Neuron (in vitro differentiated cells): ENCODE measurements around the gene KLK4.
"Not testable (repeated sequence)": the region's sequence is repeated elsewhere in the genome, so short reads cannot be mapped to it uniquely, and the experiment has no call there.

Experiments used
- H2AFZ ChIP-seq: one replicate; pipeline ENCODE4 v1.6.1; 2013; ENCODE audit warnings: low read depth, mild to moderate bottlenecking, inconsistent platforms, low read length, moderate library complexity
- H3K27me3 ChIP-seq: one replicate; pipeline ENCODE4 v1.6.1; 2013; ENCODE audit warnings: low read length; ENCODE audit not compliant: insufficient read depth
- H3K36me3 ChIP-seq: one replicate; pipeline ENCODE4 v1.6.1; 2013; ENCODE audit warnings: low read length; ENCODE audit not compliant: insufficient read depth
- H3K4me1 ChIP-seq: one replicate; pipeline ENCODE4 v1.6.1; 2013; ENCODE audit warnings: low read length; ENCODE audit not compliant: insufficient read depth
- H3K4me3 ChIP-seq: 2 replicates; pipeline ENCODE4 v1.5.1; 2013; ENCODE audit warnings: mild to moderate bottlenecking, low read length, moderate library complexity
- H3K9me3 ChIP-seq: one replicate; pipeline ENCODE4 v1.6.1; 2013; ENCODE audit warnings: low read length

The KLK4 gene

DNA sequence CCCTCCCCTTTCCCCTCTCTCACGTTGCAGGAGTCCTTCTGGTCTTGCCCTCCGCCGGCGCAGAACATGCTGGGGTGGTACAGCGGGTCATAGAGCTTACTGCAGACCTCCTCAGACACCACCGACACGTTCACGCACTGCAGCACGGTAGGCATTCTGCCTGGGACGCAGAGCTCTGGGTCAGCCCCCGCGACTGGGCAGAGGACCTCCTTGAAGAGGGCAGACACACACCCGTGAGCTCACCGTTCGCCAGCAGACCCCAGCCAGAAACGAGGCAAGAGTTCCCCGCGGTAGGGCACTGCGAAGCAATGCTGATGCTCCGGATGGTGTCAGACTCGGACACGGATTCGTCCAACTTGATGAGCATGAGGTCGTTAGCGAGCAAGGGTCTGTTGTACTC is 2.9 kb downstream of the KLK4 start:
- H3K27me3 ChIP-seq, result peaks cover 44% of the 10 kb centered on the region
- no peak overlapping the region for H3K4me3 ChIP-seq

DNA sequence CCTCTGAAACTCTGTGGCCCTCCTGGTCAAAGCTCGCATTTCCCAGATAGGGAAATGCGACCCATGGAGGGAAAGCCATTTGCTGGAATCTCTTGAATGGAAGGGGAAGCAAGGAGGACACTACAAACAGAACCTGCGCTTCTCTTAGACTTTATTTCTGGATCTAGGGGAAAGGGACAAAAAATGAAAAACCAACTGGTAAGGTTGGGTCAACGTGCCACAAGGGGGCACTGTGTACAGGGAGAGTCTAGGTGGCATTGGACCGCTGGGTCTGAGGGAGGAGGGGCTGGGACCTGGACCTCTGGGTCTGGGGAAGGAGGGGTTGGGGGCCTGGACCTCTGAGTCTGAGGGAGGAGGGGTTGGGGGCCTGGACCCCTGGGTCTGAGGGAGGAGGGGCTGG is 5.0 kb downstream of the KLK4 start:
- Histone ChIP-seq H2AFZ (no peak overlapping the region), H3K9me3 (no peaks in the 10 kb centered on the region), H3K4me3 (no peak overlapping the region), H3K27me3 (peaks cover 24% of the 10 kb centered on the region), H3K36me3 (no peaks in the 10 kb centered on the region), H3K4me1 (no peaks in the 10 kb centered on the region)

More for the DNA sequence above, 2.9 kb downstream of the KLK4 start:
- Histone ChIP-seq H2AFZ (no peak overlapping the region), H3K36me3 (no peaks in the 10 kb centered on the region), H3K4me1 (no peaks in the 10 kb centered on the region), H3K9me3 (no peaks in the 10 kb centered on the region)

DNA sequence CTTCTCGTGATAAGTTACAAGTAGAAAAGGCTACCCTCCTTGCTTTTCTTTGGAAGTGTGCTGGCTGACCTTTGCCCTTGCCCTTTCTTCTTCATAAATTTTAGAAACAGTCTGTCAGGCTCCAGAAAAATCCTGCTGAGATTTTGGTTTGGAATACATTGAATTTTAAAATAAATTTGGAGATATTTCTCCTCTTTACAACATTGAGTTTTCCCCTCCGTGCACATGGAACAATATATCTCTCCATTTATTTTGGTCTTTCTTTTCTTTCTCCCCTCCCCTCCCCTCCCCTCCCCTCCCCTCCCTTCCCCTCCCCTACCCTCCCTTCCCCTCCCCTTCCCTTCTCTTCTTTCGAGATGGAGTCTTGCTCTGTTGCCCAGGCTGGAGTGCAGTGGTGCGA is 8.6 kb downstream of the KLK4 start:
- no peaks in the 10 kb centered on the region for H3K4me1 ChIP-seq
- no peaks in the 10 kb centered on the region for H3K9me3 ChIP-seq
- H3K36me3 ChIP-seq, result no peaks in the 10 kb centered on the region
- H3K4me3 ChIP-seq, result no peak overlapping the region
- no peak overlapping the region for H2AFZ ChIP-seq
- H3K27me3 ChIP-seq, result no peaks in the 10 kb centered on the region

DNA sequence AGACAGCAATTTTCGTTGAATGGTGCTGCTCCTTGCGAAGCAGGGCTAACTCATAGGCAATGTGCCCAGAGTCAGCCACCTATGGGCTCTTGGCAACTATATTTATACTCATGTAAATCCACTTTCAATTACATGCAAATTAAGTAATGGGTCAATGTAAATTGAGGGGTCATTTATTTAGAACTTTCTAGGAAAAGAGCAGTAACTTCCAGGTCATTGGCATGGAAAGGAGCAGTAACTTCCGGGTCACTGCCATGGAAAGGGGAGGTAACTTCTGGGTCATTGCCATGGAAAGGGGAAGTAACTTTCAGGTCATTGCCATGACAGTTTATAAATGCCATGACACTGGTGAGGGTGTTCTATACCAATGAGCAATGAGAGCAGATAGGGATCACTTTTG is 11.6 kb downstream of the KLK4 start:
- no peak overlapping the region for H3K4me3 ChIP-seq
- H2AFZ ChIP-seq, result no peak overlapping the region
- no peaks in the 10 kb centered on the region for H3K27me3 ChIP-seq
- H3K4me1 ChIP-seq, result no peaks in the 10 kb centered on the region
- no peaks in the 10 kb centered on the region for H3K36me3 ChIP-seq
- no peaks in the 10 kb centered on the region for H3K9me3 ChIP-seq

DNA sequence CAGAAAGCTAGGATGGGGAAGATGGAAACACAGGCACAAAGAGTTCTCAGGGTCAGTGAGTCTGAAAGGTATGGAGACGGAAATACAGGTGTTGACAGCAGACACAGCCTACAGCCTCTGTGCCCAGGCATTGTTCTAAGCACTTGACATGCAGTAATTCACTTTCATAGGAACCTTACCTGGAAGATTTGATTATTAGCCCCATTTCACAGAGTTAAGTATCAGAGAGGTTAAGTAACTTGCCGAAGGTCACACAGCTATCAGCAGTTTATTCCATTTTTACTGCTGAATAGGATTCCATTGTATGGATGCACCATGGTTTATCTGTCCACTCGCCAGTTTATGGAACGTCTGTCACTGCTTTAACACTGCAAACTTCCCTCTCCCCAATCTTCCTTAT is 13.2 kb downstream of the KLK4 start:
- no peak overlapping the region for H2AFZ ChIP-seq
- no peaks in the 10 kb centered on the region for H3K9me3 ChIP-seq
- H3K4me3 ChIP-seq, result no peak overlapping the region
- H3K4me1 ChIP-seq, result no peaks in the 10 kb centered on the region
- no peaks in the 10 kb centered on the region for H3K36me3 ChIP-seq
- no peaks in the 10 kb centered on the region for H3K27me3 ChIP-seq

DNA sequence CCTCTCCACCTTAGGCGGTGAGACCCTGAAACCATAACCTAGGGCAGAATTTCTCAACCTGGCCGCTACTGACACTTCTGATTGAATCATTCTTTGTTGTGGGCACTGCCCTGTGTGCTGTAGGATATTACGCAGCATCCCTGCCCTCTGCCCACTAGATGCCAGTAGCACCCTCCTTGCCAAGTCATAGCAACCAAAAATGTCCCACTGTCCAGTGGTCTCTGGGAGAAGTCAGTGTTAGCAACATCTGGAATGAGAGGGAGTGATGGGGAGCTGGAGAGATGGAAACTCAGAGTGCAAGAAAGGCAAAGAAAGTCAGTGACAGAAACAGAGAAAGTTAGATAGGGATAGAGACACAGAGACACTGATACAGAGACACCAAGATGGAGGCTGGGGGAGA is 13.6 kb downstream of the KLK4 start:
- no peak overlapping the region for H3K4me3 ChIP-seq
- H3K4me1 ChIP-seq, result no peaks in the 10 kb centered on the region
- H2AFZ ChIP-seq, result no peak overlapping the region
- H3K36me3 ChIP-seq, result no peaks in the 10 kb centered on the region
- H3K9me3 ChIP-seq, result no peaks in the 10 kb centered on the region
- H3K27me3 ChIP-seq, result no peaks in the 10 kb centered on the region

DNA sequence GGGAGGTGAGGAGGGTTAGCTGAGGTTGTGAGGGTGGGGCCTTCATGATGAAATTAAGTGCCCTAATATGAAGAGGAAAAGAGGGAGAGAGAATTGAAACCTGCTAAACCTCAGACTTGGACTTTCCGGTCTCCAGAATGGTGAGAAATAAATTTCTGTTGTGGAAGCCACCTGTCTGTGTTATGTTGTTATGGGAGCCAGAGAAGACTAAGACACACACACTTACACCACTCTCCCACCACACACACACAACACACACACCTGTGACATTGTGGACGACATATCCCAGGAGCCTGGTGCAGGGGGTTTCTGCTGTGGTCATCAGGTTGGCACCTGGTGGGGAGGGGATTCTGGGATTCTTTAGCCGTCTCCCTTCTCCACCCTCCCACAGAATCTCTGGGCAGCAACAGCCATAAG is 14.0 kb downstream of the KLK4 start:
- H2AFZ ChIP-seq, result no peak overlapping the region
- no peaks in the 10 kb centered on the region for H3K4me1 ChIP-seq
- no peaks in the 10 kb centered on the region for H3K36me3 ChIP-seq
- no peak overlapping the region for H3K4me3 ChIP-seq
- no peaks in the 10 kb centered on the region for H3K27me3 ChIP-seq
- H3K9me3 ChIP-seq, result no peaks in the 10 kb centered on the region

DNA sequence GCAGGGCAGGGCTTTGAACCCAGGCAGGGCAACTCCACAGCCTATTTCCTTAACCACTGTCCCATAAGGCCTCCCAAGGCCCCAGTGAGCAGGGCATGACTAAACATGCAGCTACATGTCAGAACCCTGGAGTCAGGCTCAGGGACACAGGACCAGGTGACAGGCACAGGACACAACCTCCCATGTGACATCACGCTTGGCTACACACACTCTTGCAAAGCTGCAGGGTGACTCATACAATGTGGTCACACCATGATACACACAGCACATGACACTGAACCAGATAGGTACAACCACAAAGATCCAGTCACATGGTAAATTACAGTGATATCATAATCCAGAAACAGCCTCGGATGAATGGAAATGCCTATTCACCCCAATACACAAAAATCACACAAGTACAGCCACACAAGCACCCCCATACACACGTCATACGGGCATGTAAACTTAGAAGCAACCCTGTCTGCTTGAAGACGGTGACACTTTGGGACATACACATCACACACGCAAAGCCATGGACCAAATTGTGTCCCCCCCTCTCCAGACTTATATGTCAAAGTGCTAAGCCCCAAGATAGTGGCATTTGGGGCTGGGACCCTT is 14.5 kb downstream of the KLK4 start:
- no peaks in the 10 kb centered on the region for H3K36me3 ChIP-seq
- no peak overlapping the region for H2AFZ ChIP-seq
- H3K4me3 ChIP-seq, result no peak overlapping the region
- no peaks in the 10 kb centered on the region for H3K9me3 ChIP-seq
- H3K4me1 ChIP-seq, result no peaks in the 10 kb centered on the region
- H3K27me3 ChIP-seq, result no peaks in the 10 kb centered on the region

DNA sequence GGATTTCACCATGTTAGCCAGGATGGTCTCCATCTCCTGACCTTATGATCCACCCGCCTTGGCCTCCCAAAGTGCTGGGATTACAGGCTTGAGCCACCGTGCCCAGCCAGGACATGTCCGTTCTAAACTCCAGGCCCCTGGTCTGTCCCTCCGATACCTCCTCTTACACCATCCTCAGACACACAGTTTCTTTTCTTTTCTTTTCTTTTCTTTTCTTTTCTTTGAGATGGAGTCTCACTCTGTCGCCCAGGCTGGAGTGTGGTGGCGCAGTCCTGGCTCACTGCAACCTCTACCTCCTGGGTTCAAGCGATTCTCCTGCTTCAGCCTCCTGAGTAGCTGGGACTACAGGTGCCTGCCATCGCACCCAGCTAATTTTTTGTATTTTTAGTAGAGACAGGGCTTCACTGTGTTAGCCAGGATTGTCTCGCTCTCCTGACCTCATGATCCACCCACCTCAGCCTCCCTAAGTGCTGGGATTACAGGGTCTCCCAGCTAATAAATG is 15.1 kb downstream of the KLK4 start:
- not testable (repeated sequence) for H3K36me3 ChIP-seq

DNA sequence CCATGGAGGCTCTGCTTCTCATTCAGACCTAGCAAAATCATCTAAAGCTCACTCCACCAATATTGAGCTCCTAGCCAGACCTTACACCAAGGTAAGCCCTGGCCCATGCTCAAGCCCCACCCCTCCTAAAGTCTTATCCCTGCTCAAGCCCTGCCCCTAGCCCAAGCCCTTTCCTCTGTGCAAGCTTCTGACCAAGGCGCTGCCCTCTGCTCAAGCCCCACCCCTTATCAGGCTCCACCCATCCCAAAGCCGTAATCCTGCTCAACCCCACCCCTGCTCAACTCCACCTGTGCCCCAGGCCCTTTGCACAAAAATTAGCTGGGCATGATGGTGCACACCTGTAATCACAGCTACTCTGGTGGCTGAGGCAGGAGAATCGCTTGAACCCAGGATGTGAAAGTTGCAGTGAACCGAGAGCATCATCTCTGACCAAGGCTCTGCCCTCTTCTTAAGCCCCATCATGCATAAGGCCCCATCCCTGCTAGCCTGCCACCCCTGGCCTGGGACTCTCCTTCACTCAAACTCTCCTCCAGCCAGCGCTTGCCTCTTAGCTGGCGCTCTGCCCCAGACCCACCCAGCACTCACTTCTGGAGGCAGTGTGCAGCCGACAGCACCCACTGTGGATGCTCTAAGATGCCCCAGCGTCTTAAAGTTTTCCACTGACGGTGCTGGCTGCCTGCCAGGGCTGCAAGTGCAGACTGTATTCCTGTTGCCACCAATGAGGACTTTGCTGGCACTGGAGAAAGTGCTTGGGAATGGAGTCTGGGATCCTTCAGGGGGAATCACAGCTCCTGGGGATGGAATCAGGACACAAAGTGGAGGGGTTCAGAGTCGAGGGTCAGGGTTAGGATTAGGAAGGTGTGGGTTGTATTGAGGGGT is 16.5 kb downstream of the KLK4 start:
- Histone ChIP-seq H3K4me1 (no peaks in the 10 kb centered on the region), H3K36me3 (no peaks in the 10 kb centered on the region), H3K9me3 (no peaks in the 10 kb centered on the region), H3K4me3 (no peak overlapping the region), H3K27me3 (peaks cover 2% of the 10 kb centered on the region), H2AFZ (no peak overlapping the region)

More for the DNA sequence above, 15.1 kb downstream of the KLK4 start:
- not testable (repeated sequence) for H3K9me3 ChIP-seq, H3K27me3 ChIP-seq, H3K4me3 ChIP-seq, H2AFZ ChIP-seq, H3K4me1 ChIP-seq

DNA sequence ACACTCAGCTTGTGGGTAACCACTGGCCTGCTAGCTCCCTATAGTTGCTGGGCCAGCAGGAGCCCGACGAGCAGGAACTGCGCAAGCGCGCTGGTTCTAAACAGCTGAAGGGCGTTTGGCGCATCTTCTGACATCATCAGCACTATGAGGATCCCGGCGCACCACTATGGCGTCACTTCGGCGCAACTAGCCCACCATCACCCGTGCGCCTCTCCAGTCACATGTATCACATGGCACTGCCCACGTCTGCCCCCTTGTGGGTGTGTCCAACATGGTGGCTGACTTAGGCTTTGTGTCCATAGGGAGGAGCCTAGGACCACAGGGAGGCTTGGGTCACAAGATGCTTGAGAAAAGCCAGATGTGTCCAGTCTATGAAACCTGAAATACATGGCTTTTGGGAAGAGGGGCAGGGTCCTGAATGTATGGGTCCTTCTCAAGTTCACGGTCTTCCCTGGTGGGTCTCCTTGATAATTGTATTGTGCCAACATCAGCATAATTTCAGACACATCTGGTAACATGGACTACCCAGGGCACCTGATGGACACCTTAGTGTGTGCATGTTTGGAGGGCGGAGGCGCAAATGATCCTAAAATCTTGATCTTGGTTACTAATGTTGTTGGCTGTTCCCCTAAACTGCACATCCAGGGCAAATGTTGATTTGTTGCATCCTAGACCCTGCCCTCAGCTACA is 18.0 kb downstream of the KLK4 start:
- Histone ChIP-seq H3K9me3 (no peaks in the 10 kb centered on the region), H3K27me3 (peaks cover 7% of the 10 kb centered on the region), H2AFZ (no peak overlapping the region), H3K4me3 (no peak overlapping the region), H3K4me1 (no peaks in the 10 kb centered on the region), H3K36me3 (no peaks in the 10 kb centered on the region)

DNA sequence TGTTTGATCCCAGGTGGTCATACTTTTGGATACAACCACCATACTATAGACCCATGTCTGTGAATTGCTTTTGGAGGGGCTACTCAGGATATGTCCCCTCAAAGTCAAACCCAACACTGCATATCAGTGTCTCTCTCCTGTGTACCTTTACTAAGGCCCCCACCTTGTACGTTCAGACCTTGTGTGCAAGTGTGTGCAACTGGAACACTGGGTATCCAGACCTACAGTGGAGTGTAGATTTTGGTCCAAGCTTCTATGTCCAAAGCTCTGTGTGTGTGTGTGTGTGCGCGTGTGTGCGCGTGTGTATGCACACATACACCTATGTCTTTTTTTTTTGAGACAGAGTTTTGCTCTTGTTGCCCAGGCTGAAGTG is 20.0 kb downstream of the KLK4 start:
- peaks cover 9% of the 10 kb centered on the region for H3K27me3 ChIP-seq
- H2AFZ ChIP-seq, result no peak overlapping the region
- no peaks in the 10 kb centered on the region for H3K4me1 ChIP-seq
- no peak overlapping the region for H3K4me3 ChIP-seq
- H3K36me3 ChIP-seq, result no peaks in the 10 kb centered on the region
- no peaks in the 10 kb centered on the region for H3K9me3 ChIP-seq
